Measurements from ENCODE around the gene CDH13. TPM values are rescaled to one million over a fixed set of nuclear protein-coding genes. Genes with fewer than 3 reads are reported as not detected.
A peak's percentile ranks its signal among the peaks of the same experiment; 100 is the strongest.

CDH13 gene
- total RNA-seq, 1 experiment from 2014 or later, result 36.5 TPM

- DNase-seq (ENCODE audit: low read depth), result no peak
Measured at GRCh38 chr16:83227336-83227735, 600.6 kb downstream of the CDH13 start.

GRCh38 chr16:83231729-83232128, 605.0 kb downstream of the CDH13 start:
- no peak for DNase-seq (ENCODE audit: low read depth)

GRCh38 chr16:83233153-83233552, 606.4 kb downstream of the CDH13 start:
- DNase-seq (ENCODE audit: low read depth), result peak; percentile 8

GRCh38 chr16:83238949-83239691, 612.4 kb downstream of the CDH13 start:
- DNase-seq (ENCODE audit: low read depth), result no peak

GRCh38 chr16:83244057-83244456, 617.3 kb downstream of the CDH13 start:
- no peak for DNase-seq (ENCODE audit: low read depth)

- DNase-seq (ENCODE audit: low read depth), result no peak
Measured at GRCh38 chr16:83245061-83245460, 618.3 kb downstream of the CDH13 start.

- no peak for DNase-seq (ENCODE audit: low read depth)
Measured at GRCh38 chr16:83247767-83248372, 621.1 kb downstream of the CDH13 start.

- no peak for DNase-seq (ENCODE audit: low read depth)
Measured at GRCh38 chr16:83248735-83249463, 622.1 kb downstream of the CDH13 start.

GRCh38 chr16:83253521-83253920, 626.8 kb downstream of the CDH13 start:
- no peak for DNase-seq (ENCODE audit: low read depth)

GRCh38 chr16:83258366-83258928, 631.7 kb downstream of the CDH13 start:
- DNase-seq (ENCODE audit: low read depth), result no peak

- DNase-seq (ENCODE audit: low read depth), result no peak
Measured at GRCh38 chr16:83266848-83267553, 640.2 kb downstream of the CDH13 start.

GRCh38 chr16:83268169-83268568, 641.4 kb downstream of the CDH13 start:
- no peak for DNase-seq (ENCODE audit: low read depth)

- DNase-seq (ENCODE audit: low read depth), result no peak
Measured at GRCh38 chr16:83269048-83269447, 642.3 kb downstream of the CDH13 start.

- no peak for DNase-seq (ENCODE audit: low read depth)
Measured at GRCh38 chr16:83269541-83269940, 642.8 kb downstream of the CDH13 start.

GRCh38 chr16:83270061-83270460, 643.3 kb downstream of the CDH13 start:
- DNase-seq (ENCODE audit: low read depth), result no peak

- no peak for DNase-seq (ENCODE audit: low read depth)
Measured at GRCh38 chr16:83270640-83271039, 643.9 kb downstream of the CDH13 start.

- no peak for DNase-seq (ENCODE audit: low read depth)
Measured at GRCh38 chr16:83271123-83271522, 644.4 kb downstream of the CDH13 start.

GRCh38 chr16:83271970-83272575, 645.3 kb downstream of the CDH13 start:
- DNase-seq (ENCODE audit: low read depth), result no peak

- DNase-seq (ENCODE audit: low read depth), result no peak
Measured at GRCh38 chr16:83272843-83273242, 646.1 kb downstream of the CDH13 start.

GRCh38 chr16:83273504-83274173, 646.9 kb downstream of the CDH13 start:
- no peak for DNase-seq (ENCODE audit: low read depth)

- DNase-seq (ENCODE audit: low read depth), result no peak
Measured at GRCh38 chr16:83279251-83279650, 652.5 kb downstream of the CDH13 start.
